HCT116 (cell line): Measurements from ENCODE around the gene TEP1. TPM values are rescaled to one million over a fixed set of nuclear protein-coding genes. Genes with fewer than 3 reads are reported as not detected.

Source experiments
- ATAC-seq: fragments of 200-7000 bp; cut with Tn5 transposase; 2 replicates; pipeline ENCODE4 v1.9.1; 2020; ENCODE audit warnings: mild to moderate bottlenecking, moderate library complexity
- Bru-seq: library from RNA; stranded (reverse); fragments of 400-500 nt; gene quantifications from one replicate; lab custom pipeline; 2021; lab: Mats Ljungman, UMichigan
- BruChase-seq, 2 experiments: library from RNA; stranded (reverse); fragments of 400-500 nt; gene quantifications; one replicate each; lab custom pipeline; 2021; lab: Mats Ljungman, UMichigan
- BruUV-seq: library from RNA; stranded (reverse); fragments of 400-500 nt; replicated peaks from 2 replicates; lab custom pipeline; 2021; lab: Mats Ljungman, UMichigan
- CTCF ChIA-PET: fragments of 300-600 bp; sonication (Branson Sonifier 250); formaldehyde crosslinking; loops from one replicate; lab custom pipeline; 2021; ENCODE audit warnings: antibody characterized with exemption; lab: Charles Lee
- POLR2A ChIA-PET: fragments of 300-600, 350-600 bp; sonication (Branson Sonifier 250); formaldehyde crosslinking; loops from one replicate; lab custom pipeline; 2021; ENCODE audit warnings: antibody characterized with exemption; lab: Charles Lee
- RAD21 ChIA-PET, 2 experiments: fragments of 300-600 bp; sonication (Branson Sonifier 250); formaldehyde crosslinking; loops; one replicate each; lab custom pipeline; 2023; ENCODE audit warnings: low total read pairs in 2 of 2; ENCODE audit not compliant: uncharacterized antibody in 2 of 2, unreplicated experiment in 2 of 2, low non-redundant PET in 1 of 2; lab: Charles Lee
- DNase-seq: peaks from one replicate; pipeline ENCODE4 v3.0.0-alpha.2; 2010; ENCODE audit warnings: low read depth, low spot score
- H2AFZ ChIP-seq: fragments of 200-600 bp; shearing (Covaris generic), sonication (generic); 2 replicates; pipeline ENCODE4 v1.6.1; 2017; ENCODE audit warnings: low read depth, mixed run types, mixed read lengths, antibody characterized with exemption, low read length; ENCODE audit not compliant: poor library complexity, severe bottlenecking
- H3K27ac ChIP-seq: 2 replicates; pipeline ENCODE4 v1.5.1; 2012; ENCODE audit warnings: low read depth, low read length
- H3K27me3 ChIP-seq: fragments of 200-600 bp; sonication (generic); 2 replicates; pipeline ENCODE4 v1.6.1; 2016; ENCODE audit warnings: mixed run types, low read length, mixed read lengths; ENCODE audit not compliant: insufficient read depth
- H3K36me3 ChIP-seq, 2 experiments: fragments of 200-500 bp in 1 of 2; fragments of 200-600 bp in 1 of 2; sonication (Bioruptor generic) in 1 of 2; sonication (generic) in 1 of 2; 2 replicates each; pipeline versions ENCODE4 v1.5.1 to v1.6.1; 2014 to 2016; ENCODE audit warnings: low read length in 2 of 2, inconsistent platforms in 1 of 2, mixed read lengths in 1 of 2, mixed run types in 1 of 2; ENCODE audit not compliant: insufficient read depth in 2 of 2, control insufficient read depth in 1 of 2
- H3K4me1 ChIP-seq, 2 experiments: fragments of 200-600 bp in 1 of 2; sonication (generic) in 1 of 2; 2 replicates each; pipeline versions ENCODE4 v1.5.1 to v1.6.1; 2012 to 2017; ENCODE audit warnings: low read length in 2 of 2, inconsistent platforms in 1 of 2, mild to moderate bottlenecking in 1 of 2, mixed read lengths in 1 of 2, mixed run types in 1 of 2, moderate library complexity in 1 of 2; ENCODE audit not compliant: insufficient read depth in 2 of 2, control insufficient read depth in 1 of 2
- H3K4me2 ChIP-seq: fragments of 200-600 bp; sonication (generic); 2 replicates; pipeline ENCODE4 v1.6.1; 2017; ENCODE audit warnings: mixed run types, low read length, mixed read lengths
- H3K4me3 ChIP-seq, 2 experiments: fragments of 200-600 bp in 1 of 2; sonication (generic) in 1 of 2; replicated peaks in 1 of 2; 2 replicates each; pipeline ENCODE4 v1.5.1; 2011 to 2016; ENCODE audit warnings: low read length in 2 of 2, control low read depth in 1 of 2, low read depth in 1 of 2, mild to moderate bottlenecking in 1 of 2, mixed read lengths in 1 of 2, mixed run types in 1 of 2
- H3K79me2 ChIP-seq: fragments of 200-600 bp; sonication (generic); 2 replicates; pipeline ENCODE4 v1.6.1; 2017; ENCODE audit warnings: mild to moderate bottlenecking, mixed run types, low read length, moderate library complexity, mixed read lengths; ENCODE audit not compliant: insufficient read depth
- H3K9ac ChIP-seq: fragments of 200-600 bp; sonication (generic); 2 replicates; pipeline ENCODE4 v1.6.1; 2016; ENCODE audit warnings: low read length, mixed read lengths
- H3K9me2 ChIP-seq: fragments of 200-600 bp; sonication (generic), shearing (Covaris generic); 2 replicates; pipeline ENCODE4 v1.6.1; 2017; ENCODE audit warnings: mixed run types, mild to moderate bottlenecking, moderate library complexity; ENCODE audit not compliant: insufficient read depth
- H3K9me3 ChIP-seq, 2 experiments: fragments of 200-500 bp in 1 of 2; fragments of 200-600 bp in 1 of 2; sonication (Bioruptor generic) in 1 of 2; sonication (generic) in 1 of 2; 2 replicates each; pipeline ENCODE4 v1.6.1; 2014 to 2017; ENCODE audit warnings: low read length in 2 of 2, mixed read lengths in 2 of 2, inconsistent platforms in 1 of 2, low read depth in 1 of 2, mild to moderate bottlenecking in 1 of 2, mixed run types in 1 of 2, moderate library complexity in 1 of 2; ENCODE audit not compliant: control insufficient read depth in 1 of 2, insufficient read depth in 1 of 2
- H4K20me1 ChIP-seq: fragments of 200-600 bp; sonication (generic), shearing (Covaris generic); 2 replicates; pipeline ENCODE4 v1.6.1; 2017; ENCODE audit warnings: mixed run types, mild to moderate bottlenecking, moderate library complexity; ENCODE audit not compliant: insufficient read depth
- ELF1 ChIP-seq: IDR thresholded peaks from 2 replicates; pipeline ENCODE4 v1.6.1; 2012; ENCODE audit warnings: low read depth, borderline replicate concordance
- EZH2 ChIP-seq: fragments of 200-600 bp; sonication (generic); IDR thresholded peaks from 2 replicates; pipeline ENCODE4 v1.6.1; 2017; ENCODE audit warnings: antibody characterized with exemption, mixed run types
- POLR2AphosphoS5 ChIP-seq: IDR thresholded peaks from 2 replicates; pipeline ENCODE4 v1.6.1; 2011; ENCODE audit warnings: mild to moderate bottlenecking, low read depth, low read length, moderate library complexity
- SIN3A ChIP-seq: IDR thresholded peaks from 2 replicates; pipeline ENCODE4 v1.6.1; 2012; ENCODE audit warnings: low read depth
- SP1 ChIP-seq: IDR thresholded peaks from 2 replicates; pipeline ENCODE4 v1.6.1; 2012; ENCODE audit warnings: low read depth
- TCF7L2 ChIP-seq: IDR thresholded peaks from 2 replicates; pipeline ENCODE4 v1.7.0; 2011; ENCODE audit warnings: borderline replicate concordance, inconsistent platforms; ENCODE audit not compliant: insufficient read depth, insufficient read length; ENCODE audit errors: extremely low read depth
- YY1 ChIP-seq: IDR thresholded peaks from 2 replicates; pipeline ENCODE4 v1.6.1; 2011; ENCODE audit warnings: low read length, low read depth, moderate library complexity, mild to moderate bottlenecking; ENCODE audit not compliant: insufficient replicate concordance; ENCODE audit errors: extremely low read depth
- intact Hi-C: fragments of 100-400 bp; cut with micrococcal nuclease; formaldehyde crosslinking; loops from 2 replicates; pipeline ENCODE4 v1.10.0; 2022
- long read RNA-seq: library from polyadenylated mRNA; unstranded; transcript quantifications from one replicate; pipeline ENCODE4 v2.0.0, GENCODE V29; 2021; ENCODE audit not compliant: unreplicated experiment
- polyA plus RNA-seq: library from polyadenylated mRNA; unstranded; fragments of >200 nt; gene quantifications from 2 replicates; pipeline ENCODE4 v1.2.1, GENCODE V29; 2012; ENCODE audit warnings: missing spikeins
- total RNA-seq: library from RNA; stranded (reverse); gene quantifications from one replicate; pipeline ENCODE4 v1.2.1, GENCODE V29; 2021; ENCODE audit not compliant: unreplicated experiment
- TF ChIP-seq, protein P1 (sequence below): IDR thresholded peaks from 2 replicates; pipeline ENCODE4 v1.6.1; 2012

Gene TEP1
- total RNA-seq (22.4 TPM), Bru-seq, nascent RNA (percentile 64 among the genes with signal in this experiment), BruChase-seq, experiment 1, labeled RNA remaining after a 6-hour chase (percentile 72 among the genes with signal in this experiment), BruChase-seq, experiment 2, labeled RNA remaining after a 2-hour chase (percentile 77 among the genes with signal in this experiment)
- 12.9 and 13.3 TPM in 2 replicates for polyA plus RNA-seq
- long read RNA-seq, partial matches to known transcripts: 8 of 12 reads
- long read RNA-seq, other reads (novel, unspliced or antisense): 4 of 12 reads

DNA sequence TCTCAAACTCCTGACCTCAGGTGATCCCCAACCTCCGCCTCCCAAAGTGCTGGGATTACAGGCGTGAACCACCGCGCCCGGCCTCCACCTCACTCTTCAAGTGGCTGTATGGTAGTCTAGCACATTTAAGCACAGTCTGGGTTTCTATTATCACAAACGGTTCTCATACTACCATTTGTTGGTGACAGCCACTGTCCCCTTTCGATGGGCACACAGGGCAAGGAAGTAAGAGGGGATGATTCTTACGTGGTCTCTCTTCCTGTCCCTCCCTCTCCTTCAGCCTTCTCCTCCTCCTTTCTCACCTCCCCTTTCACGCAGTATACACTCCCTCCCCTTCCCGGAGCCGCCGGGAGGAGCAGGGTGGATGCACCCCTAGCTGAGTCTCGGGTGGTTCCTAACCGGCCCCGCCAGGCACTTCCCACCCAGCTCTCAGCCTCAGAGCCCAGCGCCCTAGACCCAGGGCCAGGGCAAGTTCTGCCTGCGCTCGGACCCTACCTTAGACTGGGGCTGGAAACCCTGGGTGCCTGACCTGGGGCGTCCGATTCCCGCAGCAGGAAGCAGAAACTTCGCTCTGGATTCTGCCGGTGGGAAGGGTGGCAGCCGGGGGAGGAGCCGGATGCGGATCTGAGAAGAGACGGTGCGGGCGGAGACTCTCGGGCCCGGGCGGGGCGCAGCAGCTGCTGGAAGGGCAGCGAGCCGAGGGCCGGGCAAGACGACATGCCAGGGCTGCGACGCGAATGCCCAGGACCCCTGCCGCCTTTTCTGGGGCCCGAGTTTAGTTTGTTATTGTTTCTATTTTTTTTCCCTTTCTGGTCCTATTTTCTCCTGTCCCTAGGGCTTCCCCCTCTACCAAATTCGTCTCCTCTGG is at the start of gene TEP1:
TSS of gene TEP1 (minus strand) at position 626 of the 868 bp plus-strand sequence. CDS start 5,062 bp downstream, outside the sequence.
- H3K79me2 ChIP-seq: peaks cover 19% of the 10 kb centered on the region
- TSS peak; percentile 74 for BruUV-seq
- intact Hi-C loops: loop anchor here (1.0 to 5.0 kb wide), 2 partner anchors 71 to 196 kb away; partner anchors contain the start of gene PARP2
- peak within 1 kb of the TSS; percentile 86 for H3K9ac ChIP-seq
- peak within 1 kb of the TSS; percentile 98 for H3K27ac ChIP-seq
- H3K4me1 ChIP-seq: peaks cover 11 to 41% of the 10 kb centered on the region in 2 experiments
- no peaks in the 10 kb centered on the region for H4K20me1 ChIP-seq
- CTCF ChIA-PET: interaction anchor here (0.9 to 1.5 kb wide), 3 partner anchors 48 to 74 kb away, joined by 3 to 4 read pairs (median 3); partner anchors contain the start of gene PIP4P1
- ATAC-seq (peak; percentile 93), DNase-seq (peak; percentile 58)
- no peaks in the 10 kb centered on the region for H3K9me3 ChIP-seq
- POLR2A ChIA-PET: interaction anchor here (0.6 to 3.8 kb wide), 7 partner anchors 9 to 425 kb away, joined by 3 to 30 read pairs (median 8); partner anchors contain the start of genes APEX1, OSGEP, PARP2 and PIP4P1
- peak within 1 kb of the TSS; percentile 92 for H3K4me2 ChIP-seq
- no peaks in the 10 kb centered on the region for H3K27me3 ChIP-seq
- RAD21 ChIA-PET: interaction anchor here in 1 of 2 experiments (0.6 kb wide), 1 partner anchor 50 kb away, joined by 3 read pairs; no protein-coding TSS in a partner anchor
- H2AFZ ChIP-seq: peak within 1 kb of the TSS; percentile 94
- TF ChIP-seq EZH2 (no peak), YY1 (peak; percentile 44), ELF1 (no peak), TCF7L2 (peak; percentile 39), SP1 (peak; percentile 28), SIN3A (peak; percentile 75), POLR2AphosphoS5 (peak; percentile 78)
- TF ChIP-seq, protein P1, sequence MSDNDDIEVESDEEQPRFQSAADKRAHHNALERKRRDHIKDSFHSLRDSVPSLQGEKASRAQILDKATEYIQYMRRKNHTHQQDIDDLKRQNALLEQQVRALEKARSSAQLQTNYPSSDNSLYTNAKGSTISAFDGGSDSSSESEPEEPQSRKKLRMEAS: peak; percentile 22; the same call in 1 of the 2 replicates
- H3K9me2 ChIP-seq: no peaks in the 10 kb centered on the region
- H3K36me3 ChIP-seq: peaks cover 0 to under 1% of the 10 kb centered on the region in 2 experiments; a peak in 1 of 4 replicates
- peak within 1 kb of the TSS; percentile 91 to 96 for H3K4me3 ChIP-seq
